Anterior cingulate cortex (tissue), 58 donors: ENCODE results near the gene AGAP5.
"Not testable (repeated sequence)": the region's sequence is repeated elsewhere in the genome, so short reads cannot be mapped to it uniquely, and the experiment has no call there.

Source experiments
- DNase-seq, 58 donors: peaks; one replicate each; lab custom pipeline; 2025; lab: John Stamatoyannopoulos, UW

AGAP5 gene

GRCh38 chr10:73662705-73663104 is 35.2 kb downstream of the AGAP5 start:
- DNase-seq = not testable (repeated sequence)

GRCh38 chr10:73655990-73656298 is 42.0 kb downstream of the AGAP5 start, which contains the start of gene SYNPO2L:
SYNPO2L (minus strand) TSS chr10:73656029; CDS start chr10:73655922, 107 bp downstream.
- no peak for DNase-seq

- DNase-seq = no peak
Observed at GRCh38 chr10:73655257-73655989, 42.5 kb downstream of the AGAP5 start.

DNA sequence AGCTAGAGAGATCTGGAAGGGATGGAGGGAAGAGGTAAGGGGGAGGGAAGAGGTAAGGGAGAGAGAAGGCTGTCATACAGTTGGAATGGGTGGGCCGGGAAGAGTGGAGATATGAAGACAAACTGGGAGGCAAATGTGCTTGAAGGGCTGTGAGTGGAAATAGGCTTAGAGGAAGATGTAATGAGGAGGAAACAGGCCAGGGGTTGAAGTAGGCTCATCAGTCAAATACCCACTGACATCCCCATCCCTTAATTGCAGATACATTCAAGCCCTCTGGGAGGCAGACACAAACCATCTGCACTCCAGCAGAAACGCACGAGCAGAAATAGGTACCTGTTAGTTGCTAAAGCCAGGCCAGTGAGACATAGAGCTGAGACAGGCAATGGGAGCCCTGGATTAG is 44.2 kb downstream of the AGAP5 start:
- no peak for DNase-seq

DNA sequence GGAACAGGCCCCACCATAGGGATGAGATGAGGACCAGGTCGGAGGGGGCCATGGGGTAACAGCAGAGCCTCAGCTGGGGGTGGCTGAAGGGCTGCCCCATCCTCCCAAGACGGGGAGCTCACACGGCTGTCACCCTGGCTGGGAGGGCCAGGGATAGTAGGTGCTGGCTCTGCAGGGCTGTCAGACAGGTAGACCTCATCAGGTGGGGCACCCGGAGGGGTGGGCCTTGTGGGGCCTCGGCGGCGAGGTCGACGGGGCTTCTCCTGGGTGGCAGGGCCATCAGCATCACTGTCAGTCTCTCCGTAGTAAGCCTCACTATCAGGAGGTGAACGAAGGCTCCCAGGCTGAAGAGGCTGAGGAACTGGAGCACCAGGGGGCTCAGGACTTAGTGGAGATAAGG is 44.7 kb downstream of the AGAP5 start:
- no peak for DNase-seq

DNA sequence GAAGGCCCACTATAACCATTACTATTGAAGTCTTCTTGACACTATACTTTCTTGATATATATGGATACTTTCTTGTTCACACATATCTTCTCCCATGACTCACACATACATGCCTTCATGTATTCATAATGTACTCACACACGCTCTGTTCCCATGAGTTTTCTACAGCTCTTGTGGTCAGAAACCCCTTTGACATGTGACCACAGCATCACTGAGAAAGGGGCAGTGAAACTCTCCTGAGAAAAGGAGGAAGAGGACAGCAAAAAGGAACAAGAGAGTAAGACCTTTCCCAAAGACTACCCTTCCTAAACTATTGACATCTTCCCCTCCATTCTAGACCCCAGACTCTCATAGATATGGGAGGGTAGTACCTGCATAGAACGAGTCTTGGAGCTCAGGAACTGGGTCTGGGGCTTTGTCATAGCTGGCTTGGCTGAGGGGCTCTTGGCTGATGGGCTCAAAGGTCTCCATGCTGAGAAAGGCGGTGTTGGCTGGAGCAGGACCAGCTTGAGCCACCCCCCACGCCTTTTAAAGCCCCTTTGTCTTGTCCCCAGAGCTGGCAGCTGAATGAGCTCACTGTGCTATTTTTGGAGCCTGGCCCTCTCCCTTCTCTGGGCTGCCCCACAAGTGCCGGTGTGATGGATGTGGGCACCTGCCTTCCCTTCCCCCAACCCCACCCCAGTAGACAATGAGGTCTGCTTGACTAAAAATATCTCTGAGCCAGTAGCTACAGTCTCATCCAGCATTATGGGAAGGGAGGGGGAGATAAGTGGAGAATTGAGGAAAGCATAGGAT is 47.2 kb downstream of the AGAP5 start:
- peak in 19 of 58 donors; percentile 0 to 46 (median 16) for DNase-seq

DNA sequence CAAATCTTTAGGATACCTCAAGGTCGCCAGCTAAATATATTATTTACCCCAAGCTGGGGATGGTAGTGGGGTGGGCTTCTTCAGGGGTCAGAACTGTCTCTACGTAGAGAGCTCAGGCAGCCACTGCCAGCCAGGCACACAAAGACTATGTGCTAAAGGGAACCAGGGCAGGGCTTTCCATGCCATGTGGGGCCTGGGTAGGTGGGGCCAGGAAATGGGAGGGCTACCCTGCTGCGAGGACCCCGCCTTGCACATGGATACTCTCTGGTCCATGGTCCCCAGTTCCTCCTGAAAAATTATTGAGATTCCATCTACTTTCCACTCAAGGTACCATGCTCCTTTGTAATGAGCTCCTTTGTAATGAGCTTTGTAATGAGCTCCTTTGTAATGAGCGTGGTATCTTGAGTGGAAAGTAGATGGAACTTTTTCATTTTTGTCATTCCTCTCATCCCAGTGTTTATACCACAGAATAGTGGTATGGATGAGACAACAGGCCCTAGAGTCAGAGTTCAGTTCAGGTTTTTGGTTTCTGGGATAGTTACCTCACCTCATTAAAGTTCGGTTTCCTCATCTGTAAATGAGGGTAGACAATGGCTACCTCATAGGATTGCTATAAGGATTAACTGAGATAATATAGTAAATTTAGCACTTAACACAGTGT is 47.9 kb downstream of the AGAP5 start:
- no peak for DNase-seq

DNA sequence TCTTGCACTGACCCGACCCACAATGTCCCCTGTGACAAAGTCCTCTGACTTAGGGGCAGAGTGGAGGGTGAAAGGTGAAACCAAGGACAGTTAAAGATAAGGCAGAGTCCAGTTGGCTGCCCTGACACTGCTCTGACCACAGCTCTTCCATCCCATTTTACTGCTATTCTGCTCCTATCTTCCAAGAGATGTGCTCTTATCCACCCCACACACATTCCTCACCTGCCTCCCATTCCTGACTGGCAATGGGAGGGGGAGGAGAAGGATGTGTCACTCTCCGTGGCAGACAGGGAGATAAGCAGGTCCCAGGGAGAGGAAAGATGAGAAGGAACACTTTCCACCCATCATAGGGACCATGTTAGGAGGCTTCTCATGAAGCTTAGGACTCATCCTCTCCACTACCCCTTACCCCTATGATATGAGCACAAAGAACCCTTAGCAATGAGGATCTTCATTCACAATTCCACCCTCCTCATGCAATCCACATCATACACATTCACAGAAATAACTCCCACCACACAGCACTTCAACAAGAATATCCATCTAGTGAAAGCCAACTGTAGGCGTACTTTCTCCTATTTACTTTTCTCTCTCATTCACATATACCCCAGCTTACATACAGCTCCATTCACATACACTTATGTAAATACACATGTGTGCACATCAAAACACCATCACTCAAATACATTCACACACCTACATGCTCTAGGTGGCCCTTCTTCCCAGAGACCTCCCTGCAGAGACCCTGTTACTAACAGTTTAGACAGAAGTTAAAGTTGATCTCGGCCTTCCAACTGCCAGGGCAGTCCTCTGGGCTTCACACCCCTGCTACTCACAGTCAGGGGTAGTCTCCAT is 48.7 kb downstream of the AGAP5 start:
- DNase-seq = peak in 3 of 58 donors; percentile 1 to 19 (median 6)

DNA sequence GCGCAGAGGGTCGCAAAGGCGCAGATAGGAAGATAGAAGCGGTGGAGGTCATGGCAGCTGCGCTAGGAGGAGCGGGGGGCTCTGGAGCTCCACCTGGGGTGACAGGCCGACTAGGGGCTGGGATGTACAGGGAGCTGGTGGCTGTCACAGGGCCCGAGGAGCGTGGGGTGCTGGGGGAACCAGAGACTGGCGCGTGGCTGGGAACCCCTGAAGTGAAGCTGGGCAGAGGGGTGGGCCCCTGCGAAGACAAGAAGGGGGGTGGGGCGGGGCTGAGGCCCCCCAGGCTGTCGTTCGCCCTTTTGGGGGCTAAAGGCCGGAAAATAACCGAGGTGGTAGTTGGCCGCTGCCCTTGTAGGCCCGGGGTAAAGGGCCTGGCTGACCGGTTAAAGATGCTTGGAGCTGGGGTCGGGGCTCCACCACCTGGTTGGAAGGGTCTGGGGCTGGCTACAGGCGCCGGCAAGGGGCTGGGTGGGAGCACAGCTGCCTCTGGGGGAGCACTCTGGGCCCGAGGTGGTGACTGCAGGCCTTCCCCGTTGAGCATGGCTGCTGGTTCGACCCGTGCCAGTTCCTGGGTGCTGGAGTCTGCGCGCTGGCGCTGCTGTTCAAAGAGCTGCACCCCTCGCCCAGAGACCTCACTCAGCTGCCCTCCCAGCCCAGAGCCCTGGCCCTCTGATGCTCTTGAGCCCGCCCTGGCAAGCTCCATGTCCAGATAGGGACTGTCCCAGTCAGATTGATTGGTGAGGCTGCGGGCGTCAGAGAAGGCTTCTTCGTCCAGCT is 49.8 kb downstream of the AGAP5 start:
- peak in 16 of 58 donors; percentile 2 to 66 (median 21) for DNase-seq

- peak in 54 of 58 donors; percentile 4 to 82 (median 40) for DNase-seq
Observed at GRCh38 chr10:73647211-73647874, 50.6 kb downstream of the AGAP5 start.

GRCh38 chr10:73646598-73647041 is 51.3 kb downstream of the AGAP5 start:
- no peak for DNase-seq

GRCh38 chr10:73645251-73645650 is 52.7 kb downstream of the AGAP5 start:
- DNase-seq = no peak

GRCh38 chr10:73644767-73645166 is 53.1 kb downstream of the AGAP5 start:
- no peak for DNase-seq

DNA sequence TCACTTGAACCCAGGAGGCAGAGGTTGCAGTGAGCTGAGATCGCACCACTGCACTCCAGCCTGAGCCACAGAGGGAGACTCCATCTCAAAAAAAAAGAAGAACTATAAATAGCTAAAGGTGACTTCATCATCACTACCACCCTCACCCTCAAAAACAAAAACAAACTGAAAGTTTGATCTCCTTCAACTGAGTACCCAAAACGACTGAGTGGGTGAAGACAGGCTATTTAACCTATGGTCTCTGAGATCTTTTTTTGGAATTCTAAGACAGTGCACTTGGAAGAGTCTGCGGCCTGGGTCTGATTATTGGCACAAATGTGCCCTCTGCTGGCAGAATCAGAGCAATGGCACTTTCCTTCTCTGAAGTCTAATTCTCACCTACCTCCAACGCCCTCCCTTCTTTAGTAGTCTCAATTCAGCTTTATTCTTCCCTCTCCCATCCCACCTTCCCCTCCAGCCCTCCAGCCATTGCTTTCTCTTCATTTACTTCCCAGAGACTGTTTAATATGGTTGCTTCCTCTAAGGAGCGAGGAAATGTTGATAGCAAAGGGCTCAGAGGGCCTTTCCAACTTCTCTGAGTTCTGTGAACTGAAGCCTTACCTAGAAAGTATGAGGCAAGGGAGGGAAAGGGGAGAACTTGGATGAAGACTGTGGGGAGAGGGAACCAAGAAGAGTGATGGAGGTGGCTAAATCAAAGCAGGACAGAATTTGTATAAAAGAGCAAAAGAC is 53.7 kb downstream of the AGAP5 start:
- peak in 47 of 58 donors; percentile 7 to 71 (median 29) for DNase-seq

GRCh38 chr10:73643362-73643761 is 54.5 kb downstream of the AGAP5 start:
- no peak for DNase-seq

DNA sequence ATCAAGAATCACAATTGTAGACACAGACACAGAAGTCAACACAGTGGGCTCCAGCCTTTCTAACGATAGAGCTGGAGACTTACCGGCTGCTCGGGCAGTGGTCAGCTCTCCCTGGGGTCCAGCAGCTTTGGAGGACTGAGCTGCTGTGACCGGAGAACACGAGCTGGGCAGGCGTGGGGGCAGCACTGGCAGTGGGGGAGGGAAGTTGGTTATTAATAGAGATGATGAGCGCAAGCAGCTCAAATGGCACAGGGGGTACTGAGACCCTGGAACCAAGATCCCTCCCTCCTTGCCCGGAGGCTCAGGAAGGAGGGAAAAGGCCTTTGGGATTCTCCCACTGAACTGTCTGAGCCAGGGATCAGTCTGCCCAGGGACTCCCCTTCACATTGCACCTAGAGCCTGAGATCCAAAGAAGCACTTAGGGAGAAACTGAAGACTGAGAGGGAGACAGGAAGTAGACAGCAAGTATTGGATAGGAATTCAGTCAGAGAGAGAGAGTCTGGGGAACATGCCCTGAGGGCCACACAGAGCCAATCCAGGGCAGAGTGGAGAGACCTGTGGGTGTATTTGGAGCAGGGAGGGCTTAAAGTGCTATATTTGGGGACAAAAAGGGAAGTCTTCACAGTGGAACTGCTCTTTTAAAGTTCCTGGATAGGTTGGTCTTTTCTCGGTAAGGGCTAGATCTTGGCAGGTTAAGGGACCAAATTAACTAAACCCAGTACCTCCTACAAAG is 56.4 kb downstream of the AGAP5 start, which contains the start of gene MYOZ1:
Gene MYOZ1, minus strand, starts transcription at position 147 of the 733 bp plus-strand sequence. CDS start 1,457 bp downstream, outside the sequence.
- DNase-seq = no peak

GRCh38 chr10:73639286-73639685 is 58.6 kb downstream of the AGAP5 start:
- no peak for DNase-seq
